ENCODE measurements around the gene NATD1.

DNA sequence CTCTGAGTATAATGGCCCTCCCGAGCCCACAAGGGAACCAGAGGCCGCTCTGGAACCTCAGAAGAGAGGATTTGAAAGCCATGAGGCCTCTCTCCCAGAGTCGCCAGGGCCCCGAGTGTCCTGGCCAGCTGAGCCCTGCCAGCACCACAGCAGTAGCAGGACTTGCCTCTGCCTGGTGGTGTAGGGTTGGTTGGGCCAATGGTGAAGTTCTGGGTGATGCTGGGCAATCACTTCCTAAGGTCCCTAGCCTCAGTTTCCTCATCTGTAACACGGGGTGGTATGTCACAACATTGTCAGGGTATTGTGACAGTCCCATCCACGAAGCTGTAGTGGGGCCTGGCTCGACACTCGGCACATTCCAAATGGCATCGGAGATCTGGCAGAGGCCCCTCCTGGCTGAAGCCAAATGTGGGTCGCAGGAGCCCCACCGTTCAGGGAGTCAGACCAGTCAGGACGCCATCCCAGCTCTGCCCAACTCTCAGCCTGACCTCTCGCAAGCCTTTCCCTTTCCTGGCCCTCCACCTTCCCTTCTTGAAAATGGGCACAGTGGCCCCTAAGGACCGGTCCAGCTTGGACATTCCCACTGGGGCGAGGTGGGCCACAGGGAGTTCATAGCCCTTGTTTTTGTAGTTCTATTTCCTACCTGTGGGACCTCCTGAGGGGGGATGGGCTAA, 1.7 kb downstream of the NATD1 start:
- TF ChIP-seq, protein P1, sequence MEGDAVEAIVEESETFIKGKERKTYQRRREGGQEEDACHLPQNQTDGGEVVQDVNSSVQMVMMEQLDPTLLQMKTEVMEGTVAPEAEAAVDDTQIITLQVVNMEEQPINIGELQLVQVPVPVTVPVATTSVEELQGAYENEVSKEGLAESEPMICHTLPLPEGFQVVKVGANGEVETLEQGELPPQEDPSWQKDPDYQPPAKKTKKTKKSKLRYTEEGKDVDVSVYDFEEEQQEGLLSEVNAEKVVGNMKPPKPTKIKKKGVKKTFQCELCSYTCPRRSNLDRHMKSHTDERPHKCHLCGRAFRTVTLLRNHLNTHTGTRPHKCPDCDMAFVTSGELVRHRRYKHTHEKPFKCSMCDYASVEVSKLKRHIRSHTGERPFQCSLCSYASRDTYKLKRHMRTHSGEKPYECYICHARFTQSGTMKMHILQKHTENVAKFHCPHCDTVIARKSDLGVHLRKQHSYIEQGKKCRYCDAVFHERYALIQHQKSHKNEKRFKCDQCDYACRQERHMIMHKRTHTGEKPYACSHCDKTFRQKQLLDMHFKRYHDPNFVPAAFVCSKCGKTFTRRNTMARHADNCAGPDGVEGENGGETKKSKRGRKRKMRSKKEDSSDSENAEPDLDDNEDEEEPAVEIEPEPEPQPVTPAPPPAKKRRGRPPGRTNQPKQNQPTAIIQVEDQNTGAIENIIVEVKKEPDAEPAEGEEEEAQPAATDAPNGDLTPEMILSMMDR (conservative IDR thresholded peaks at IDR 0.05; ENCODE audit: low read length), result no peak
- TF ChIP-seq EZH2phosphoT487 (IDR thresholded peaks at IDR 0.05; ENCODE audit: borderline replicate concordance), result no peak
